Large intestine (tissue), 3 donors: ENCODE measurements around the gene HSD17B1. TPM values are rescaled to one million over a fixed set of nuclear protein-coding genes. Genes with fewer than 3 reads are reported as not detected.

ENCODE experiments used
- DNase-seq, 2 donors: peaks; one replicate each; pipeline versions ENCODE4 v3.0.0 to v3.0.0-alpha.2; 2013
- H3K27ac ChIP-seq: one replicate; pipeline ENCODE4 v1.5.1; 2013; ENCODE audit warnings: low read length
- H3K27me3 ChIP-seq: 2 replicates; pipeline ENCODE4 v1.6.1; 2013; ENCODE audit warnings: low read length; ENCODE audit not compliant: control insufficient read depth, insufficient read depth
- H3K36me3 ChIP-seq: 2 replicates; pipeline ENCODE4 v1.6.1; 2013; ENCODE audit warnings: low read length; ENCODE audit not compliant: control insufficient read depth, insufficient read depth
- H3K4me1 ChIP-seq: one replicate; pipeline ENCODE4 v1.6.1; 2013; ENCODE audit warnings: low read length; ENCODE audit not compliant: control insufficient read depth, insufficient read depth
- H3K4me3 ChIP-seq: one replicate; pipeline ENCODE4 v1.5.1; 2013; ENCODE audit warnings: low read length
- H3K9me3 ChIP-seq: one replicate; pipeline ENCODE4 v1.6.1; 2013; ENCODE audit warnings: mild to moderate bottlenecking, low read depth, low read length, moderate library complexity; ENCODE audit not compliant: control insufficient read depth
- WGBS: methylation state at CpG from one replicate; pipeline ENCODE4 v1.1.5; 2013; ENCODE audit warnings: low lambda C conversion rate; ENCODE audit not compliant: insufficient coverage; 5-methylcytosine and 5-hydroxymethylcytosine counted together
- polyA plus RNA-seq: library from polyadenylated mRNA; unstranded; fragments of 120-200 nt; gene quantifications from one replicate; pipeline ENCODE4 v1.2.1, GENCODE V29; 2013

Gene HSD17B1
- polyA plus RNA-seq, 1 donor, result 2.1 TPM

- Histone ChIP-seq H3K27me3 (no peaks in the 10 kb centered on the region), H3K36me3 (peaks cover 60% of the 10 kb centered on the region), H3K4me3 (peak within 1 kb of the TSS; percentile 88), H3K9me3 (no peaks in the 10 kb centered on the region), H3K27ac (peak within 1 kb of the TSS; percentile 91), H3K4me1 (peaks cover 41% of the 10 kb centered on the region)
- WGBS, result no CpG with 5 or more reads among the region's 72 CpGs
- peak; percentile 94 to 96 for DNase-seq
These were observed 14.3 kb downstream of the HSD17B1 start, which contains the start of gene MLX for GRCh38 chr17:42566883-42567573. Gene MLX (plus strand): TSS chr17:42567100. CDS start chr17:42567125, 25 bp downstream.

- no peak for DNase-seq
- H3K4me1 ChIP-seq, result peaks cover 33% of the 10 kb centered on the region
These were observed 15.8 kb downstream of the HSD17B1 start for GRCh38 chr17:42568341-42569111.

GRCh38 chr17:42571435-42572225, 18.9 kb downstream of the HSD17B1 start:
- Histone ChIP-seq H3K4me1 (peaks cover 17% of the 10 kb centered on the region), H3K4me3 (no peak overlapping the region), H3K36me3 (peaks cover 64% of the 10 kb centered on the region), H3K27me3 (no peaks in the 10 kb centered on the region), H3K27ac (no peak overlapping the region), H3K9me3 (no peaks in the 10 kb centered on the region)
- WGBS, result 100% methylated on average over 4 of the region's 12 CpGs
- DNase-seq, result no peak

More at GRCh38 chr17:42568341-42569111, 15.8 kb downstream of the HSD17B1 start:
- peaks cover 75% of the 10 kb centered on the region for H3K36me3 ChIP-seq
- H3K9me3 ChIP-seq, result no peaks in the 10 kb centered on the region
- H3K4me3 ChIP-seq, result no peak overlapping the region
- H3K27ac ChIP-seq, result peak overlapping the region; percentile 27
- no CpG with 5 or more reads among the region's 14 CpGs for WGBS
- H3K27me3 ChIP-seq, result no peaks in the 10 kb centered on the region

- DNase-seq, result no peak
These were observed 20.4 kb downstream of the HSD17B1 start for GRCh38 chr17:42573095-42573494.

GRCh38 chr17:42574463-42574862, 21.7 kb downstream of the HSD17B1 start:
- no peaks in the 10 kb centered on the region for H3K27me3 ChIP-seq
- WGBS, result no CpG with 5 or more reads among the region's 3 CpGs

More at GRCh38 chr17:42573095-42573494, 20.4 kb downstream of the HSD17B1 start:
- H3K4me3 ChIP-seq, result no peak overlapping the region
- no peaks in the 10 kb centered on the region for H3K27me3 ChIP-seq
- H3K36me3 ChIP-seq, result peaks cover 64% of the 10 kb centered on the region
- no peak overlapping the region for H3K27ac ChIP-seq
- H3K9me3 ChIP-seq, result no peaks in the 10 kb centered on the region
- peaks cover 16% of the 10 kb centered on the region for H3K4me1 ChIP-seq
- no CpG with 5 or more reads among the region's 4 CpGs for WGBS

GRCh38 chr17:42577140-42577531, 24.4 kb downstream of the HSD17B1 start:
- H3K9me3 ChIP-seq, result no peaks in the 10 kb centered on the region
- no peak overlapping the region for H3K27ac ChIP-seq
- WGBS, result no CpG with 5 or more reads among the region's 18 CpGs
- H3K4me3 ChIP-seq, result peak overlapping the region; percentile 81
- H3K4me1 ChIP-seq, result peaks cover 5% of the 10 kb centered on the region
- DNase-seq, result no peak
- no peaks in the 10 kb centered on the region for H3K27me3 ChIP-seq
- peaks cover 53% of the 10 kb centered on the region for H3K36me3 ChIP-seq

More at GRCh38 chr17:42574463-42574862, 21.7 kb downstream of the HSD17B1 start:
- Histone ChIP-seq H3K36me3 (peaks cover 53% of the 10 kb centered on the region), H3K4me3 (no peak overlapping the region), H3K4me1 (peaks cover 5% of the 10 kb centered on the region), H3K27ac (no peak overlapping the region), H3K9me3 (no peaks in the 10 kb centered on the region)
- no peak for DNase-seq

- WGBS, result no CpG with 5 or more reads among the region's 52 CpGs
- H3K27me3 ChIP-seq, result no peaks in the 10 kb centered on the region
- H3K4me3 ChIP-seq, result peak within 1 kb of the TSS; percentile 81
- DNase-seq, result peak; percentile 93 to 94
- H3K4me1 ChIP-seq, result peaks cover 5% of the 10 kb centered on the region
- H3K9me3 ChIP-seq, result no peaks in the 10 kb centered on the region
- H3K36me3 ChIP-seq, result peaks cover 53% of the 10 kb centered on the region
- peak within 1 kb of the TSS; percentile 72 for H3K27ac ChIP-seq
These were observed 25.0 kb downstream of the HSD17B1 start, which contains the start of gene PSMC3IP for GRCh38 chr17:42577532-42578281. Gene PSMC3IP (minus strand): TSS chr17:42577729. CDS start chr17:42577686, 43 bp downstream.

GRCh38 chr17:42578282-42578869, 25.7 kb downstream of the HSD17B1 start:
- H3K36me3 ChIP-seq, result peaks cover 53% of the 10 kb centered on the region
- WGBS, result 0% methylated on average over 2 of the region's 20 CpGs
- no peaks in the 10 kb centered on the region for H3K9me3 ChIP-seq
- H3K4me1 ChIP-seq, result peaks cover 5% of the 10 kb centered on the region
- peak overlapping the region; percentile 72 for H3K27ac ChIP-seq
- DNase-seq, result peak; percentile 43 to 70
- peak overlapping the region; percentile 81 for H3K4me3 ChIP-seq
- H3K27me3 ChIP-seq, result no peaks in the 10 kb centered on the region

- H3K4me1 ChIP-seq, result peaks cover 5% of the 10 kb centered on the region
- H3K27ac ChIP-seq, result no peak overlapping the region
- H3K27me3 ChIP-seq, result no peaks in the 10 kb centered on the region
- H3K36me3 ChIP-seq, result peaks cover 55% of the 10 kb centered on the region
- no peaks in the 10 kb centered on the region for H3K9me3 ChIP-seq
- no peak for DNase-seq
- no peak overlapping the region for H3K4me3 ChIP-seq
- no CpG with 5 or more reads among the region's 2 CpGs for WGBS
These were observed 27.2 kb downstream of the HSD17B1 start for GRCh38 chr17:42579794-42580551.
